HT1080 (cell line): ENCODE measurements around the gene LBP. TPM values are rescaled to one million over a fixed set of nuclear protein-coding genes. Genes with fewer than 3 reads are reported as not detected.
"Not testable (repeated sequence)": the region's sequence is repeated elsewhere in the genome, so short reads cannot be mapped to it uniquely, and the experiment has no call there.

Source experiments
- DNase-seq: peaks from one replicate; pipeline ENCODE4 v3.0.0-alpha.2; 2015; ENCODE audit warnings: low read depth
- total RNA-seq: library from RNA; depleted of rRNA; stranded (reverse); fragments of >200 nt; shearing (Covaris generic); gene quantifications from 2 replicates; pipeline ENCODE4 v1.2.3, GENCODE V29; 2014

The LBP gene
- total RNA-seq, 1 experiment from 2014 or later: not detected

- no peak for DNase-seq
These were observed 47.0 kb downstream of the LBP start for GRCh38 chr20:38393259-38393658.

GRCh38 chr20:38395165-38395564, 48.9 kb downstream of the LBP start:
- DNase-seq: no peak

- DNase-seq: not testable (repeated sequence)
These were observed 49.6 kb downstream of the LBP start for GRCh38 chr20:38395751-38396395.

GRCh38 chr20:38402089-38402488, 55.8 kb downstream of the LBP start:
- DNase-seq: no peak

- DNase-seq: no peak
These were observed 56.5 kb downstream of the LBP start for GRCh38 chr20:38402816-38403215.

GRCh38 chr20:38404016-38404415, 57.7 kb downstream of the LBP start:
- DNase-seq: no peak

- no peak for DNase-seq
These were observed 58.9 kb downstream of the LBP start for GRCh38 chr20:38405132-38405531.

- no peak for DNase-seq
These were observed 60.2 kb downstream of the LBP start for GRCh38 chr20:38406476-38406875.

- no peak for DNase-seq
These were observed 61.0 kb downstream of the LBP start for GRCh38 chr20:38407321-38407720.

GRCh38 chr20:38407822-38408221, 61.5 kb downstream of the LBP start:
- not testable (repeated sequence) for DNase-seq

- DNase-seq: no peak
These were observed 66.7 kb downstream of the LBP start for GRCh38 chr20:38412877-38413577.

- no peak for DNase-seq
These were observed 68.6 kb downstream of the LBP start for GRCh38 chr20:38414769-38415450.

- no peak for DNase-seq
These were observed 72.4 kb downstream of the LBP start for GRCh38 chr20:38418509-38419204.

- DNase-seq: no peak
These were observed 74.3 kb downstream of the LBP start for GRCh38 chr20:38420388-38421085.

- no peak for DNase-seq
These were observed 75.6 kb downstream of the LBP start for GRCh38 chr20:38421915-38422314.

GRCh38 chr20:38423541-38423940, 77.3 kb downstream of the LBP start:
- no peak for DNase-seq

- DNase-seq: no peak
These were observed 78.1 kb downstream of the LBP start for GRCh38 chr20:38424401-38424800.

- DNase-seq: peak; percentile 92
These were observed 80.0 kb downstream of the LBP start for GRCh38 chr20:38426006-38426897.
